Measurements from ENCODE around the gene PNMA8B.
A peak's percentile ranks its signal among the peaks of the same experiment; 100 is the strongest.
"Not testable (repeated sequence)": the region's sequence is repeated elsewhere in the genome, so short reads cannot be mapped to it uniquely, and the experiment has no call there.

PNMA8B gene

GRCh38 chr19:46495786-46496099 lies at the start of gene PNMA8B:
Gene PNMA8B, minus strand, starts transcription at chr19:46495867. Its CDS starts 402 bp downstream, at chr19:46495465.
- Mint-ChIP-seq H3K27ac (peak within 1 kb of the TSS; percentile 84), H3K4me1 (peaks cover 21 to 34% of the 10 kb centered on the region in 2 donors), H3K9me3 (no peaks in the 10 kb centered on the region), H3K27me3 (peaks cover 58 to 94% of the 10 kb centered on the region in 2 donors), H3K36me3 (peaks cover 0 to 4% of the 10 kb centered on the region in 2 donors), H3K4me3 (peak within 1 kb of the TSS; percentile 64 to 81)
- DNase-seq (no peak), ATAC-seq (replicated peaks) (peak; percentile 38 to 54)

GRCh38 chr19:46544651-46545050 lies 49.0 kb upstream of the PNMA8B start:
- Mint-ChIP-seq H3K4me1 (peaks cover 3 to 4% of the 10 kb centered on the region in 2 donors), H3K4me3 (no peak overlapping the region), H3K27me3 (peaks cover 0 to 5% of the 10 kb centered on the region in 2 donors), H3K9me3 (peaks cover 0 to 4% of the 10 kb centered on the region in 2 donors), H3K27ac (no peak overlapping the region), H3K36me3 (peaks cover 0 to 3% of the 10 kb centered on the region in 2 donors)
- ATAC-seq (replicated peaks) (no peak), DNase-seq (no peak)

GRCh38 chr19:46542428-46543230 lies 47.0 kb upstream of the PNMA8B start:
- ATAC-seq (replicated peaks) (peak; percentile 71 to 75), DNase-seq (peak; percentile 59)
- peaks cover 9 to 12% of the 10 kb centered on the region in 2 donors for H3K4me1 Mint-ChIP-seq
- H3K27me3 Mint-ChIP-seq = peaks cover 3 to 4% of the 10 kb centered on the region in 2 donors
- H3K27ac Mint-ChIP-seq = no peak overlapping the region
- peaks cover 2 to 3% of the 10 kb centered on the region in 2 donors for H3K36me3 Mint-ChIP-seq
- H3K4me3 Mint-ChIP-seq = no peak overlapping the region
- H3K9me3 Mint-ChIP-seq = peaks cover 0 to 5% of the 10 kb centered on the region in 2 donors

GRCh38 chr19:46537136-46538097 lies 41.8 kb upstream of the PNMA8B start:
- Mint-ChIP-seq H3K27ac (no peak overlapping the region), H3K9me3 (peaks cover 0 to 2% of the 10 kb centered on the region in 2 donors)

GRCh38 chr19:46536391-46536790 lies 40.7 kb upstream of the PNMA8B start:
- no peak overlapping the region for H3K27ac Mint-ChIP-seq
- H3K36me3 Mint-ChIP-seq = peaks cover 0 to 2% of the 10 kb centered on the region in 2 donors
- ATAC-seq (replicated peaks) = no peak
- H3K9me3 Mint-ChIP-seq = peaks cover 0 to 2% of the 10 kb centered on the region in 2 donors
- DNase-seq = no peak
- H3K4me3 Mint-ChIP-seq = no peak overlapping the region
- H3K4me1 Mint-ChIP-seq = peaks cover 9 to 17% of the 10 kb centered on the region in 2 donors
- H3K27me3 Mint-ChIP-seq = peaks cover 6 to 9% of the 10 kb centered on the region in 2 donors

More at GRCh38 chr19:46537136-46538097, 41.8 kb upstream of the PNMA8B start:
- Mint-ChIP-seq H3K36me3 (peaks cover 0 to 2% of the 10 kb centered on the region in 2 donors), H3K4me1 (peaks cover 9 to 17% of the 10 kb centered on the region in 2 donors), H3K27me3 (peaks cover 6 to 9% of the 10 kb centered on the region in 2 donors), H3K4me3 (no peak overlapping the region)
- peak; percentile 68 to 73 for ATAC-seq (replicated peaks)
- DNase-seq = no peak

- ATAC-seq (replicated peaks) (no peak), DNase-seq (no peak)
- H3K27ac Mint-ChIP-seq = peak overlapping the region; percentile 59
- H3K4me1 Mint-ChIP-seq = peaks cover 18 to 30% of the 10 kb centered on the region in 2 donors
- H3K27me3 Mint-ChIP-seq = peaks cover 24 to 32% of the 10 kb centered on the region in 2 donors
- H3K9me3 Mint-ChIP-seq = no peaks in the 10 kb centered on the region
- peaks cover 0 to 2% of the 10 kb centered on the region in 2 donors for H3K36me3 Mint-ChIP-seq
- H3K4me3 Mint-ChIP-seq = no peak overlapping the region
Observed at GRCh38 chr19:46533621-46534081, 38.0 kb upstream of the PNMA8B start.

GRCh38 chr19:46533078-46533620 lies 37.5 kb upstream of the PNMA8B start:
- no peaks in the 10 kb centered on the region for H3K36me3 Mint-ChIP-seq
- H3K4me3 Mint-ChIP-seq = no peak overlapping the region
- no peak for DNase-seq
- no peak for ATAC-seq (replicated peaks)
- peaks cover 17 to 25% of the 10 kb centered on the region in 2 donors for H3K4me1 Mint-ChIP-seq
- no peak overlapping the region for H3K27ac Mint-ChIP-seq
- peaks cover 28 to 37% of the 10 kb centered on the region in 2 donors for H3K27me3 Mint-ChIP-seq
- H3K9me3 Mint-ChIP-seq = no peaks in the 10 kb centered on the region

GRCh38 chr19:46530636-46531035 lies 35.0 kb upstream of the PNMA8B start:
- Mint-ChIP-seq H3K36me3 (no peaks in the 10 kb centered on the region), H3K27ac (no peak overlapping the region), H3K4me1 (peaks cover 13 to 17% of the 10 kb centered on the region in 2 donors), H3K27me3 (peaks cover 22 to 28% of the 10 kb centered on the region in 2 donors), H3K9me3 (peaks cover 0 to 2% of the 10 kb centered on the region in 2 donors), H3K4me3 (no peak overlapping the region)
- ATAC-seq (replicated peaks) = peak; percentile 59 to 64
- no peak for DNase-seq

GRCh38 chr19:46529622-46530451 lies 34.2 kb upstream of the PNMA8B start:
- no peak for DNase-seq
- Mint-ChIP-seq H3K4me1 (peaks cover 13 to 17% of the 10 kb centered on the region in 2 donors), H3K27ac (no peak overlapping the region), H3K36me3 (no peaks in the 10 kb centered on the region), H3K27me3 (peaks cover 22 to 28% of the 10 kb centered on the region in 2 donors), H3K4me3 (peak overlapping the region in 1 of 2 donors; percentile 46), H3K9me3 (peaks cover 0 to 2% of the 10 kb centered on the region in 2 donors)
- peak; percentile 68 to 74 for ATAC-seq (replicated peaks)

- peak overlapping the region; percentile 67 for H3K27ac Mint-ChIP-seq
- H3K9me3 Mint-ChIP-seq = peaks cover 0 to 2% of the 10 kb centered on the region in 2 donors
- H3K36me3 Mint-ChIP-seq = no peaks in the 10 kb centered on the region
- ATAC-seq (replicated peaks) = no peak
- H3K27me3 Mint-ChIP-seq = peaks cover 22 to 28% of the 10 kb centered on the region in 2 donors
- no peak for DNase-seq
- peaks cover 13 to 17% of the 10 kb centered on the region in 2 donors for H3K4me1 Mint-ChIP-seq
- H3K4me3 Mint-ChIP-seq = peak overlapping the region in 1 of 2 donors; percentile 46
Observed at GRCh38 chr19:46528601-46529590, 33.2 kb upstream of the PNMA8B start.

- H3K4me1 Mint-ChIP-seq = peaks cover 22 to 29% of the 10 kb centered on the region in 2 donors
- DNase-seq; H3K9me3 Mint-ChIP-seq; ATAC-seq (replicated peaks); H3K27ac Mint-ChIP-seq; H3K4me3 Mint-ChIP-seq; H3K36me3 Mint-ChIP-seq: not testable (repeated sequence)
- H3K27me3 Mint-ChIP-seq = peaks cover 22 to 28% of the 10 kb centered on the region in 2 donors
Observed at GRCh38 chr19:46526801-46527200, 31.1 kb upstream of the PNMA8B start.

GRCh38 chr19:46524308-46524707 lies 28.6 kb upstream of the PNMA8B start:
- peaks cover 12 to 15% of the 10 kb centered on the region in 2 donors for H3K4me1 Mint-ChIP-seq
- peaks cover 0 to 2% of the 10 kb centered on the region in 2 donors for H3K9me3 Mint-ChIP-seq
- ATAC-seq (replicated peaks) (no peak), DNase-seq (no peak)
- no peak overlapping the region for H3K4me3 Mint-ChIP-seq
- H3K27me3 Mint-ChIP-seq = peaks cover 6 to 12% of the 10 kb centered on the region in 2 donors
- H3K36me3 Mint-ChIP-seq = peaks cover 0 to 3% of the 10 kb centered on the region in 2 donors
- H3K27ac Mint-ChIP-seq = no peak overlapping the region
